SK-N-SH treated with all-trans-retinoic acid at 6 μM for 48 hours (cell line): ENCODE results near the gene CTIF.
A peak's percentile ranks its signal among the peaks of the same experiment; 100 is the strongest.

ENCODE experiments used
- ATAC-seq: fragments of 200-7000 bp; cut with Tn5 transposase; 3 replicates; pipeline ENCODE4 v1.9.1; 2020; ENCODE audit warnings: mild to moderate bottlenecking, moderate library complexity
- ARNTL ChIP-seq: fragments of 450-650 bp; formaldehyde crosslinking; IDR thresholded peaks from 2 replicates; pipeline ENCODE4 v1.5.0; 2020; ENCODE audit warnings: low read depth, mild to moderate bottlenecking, moderate library complexity, borderline replicate concordance
- BACH2 ChIP-seq: fragments of 250-450 bp; sonication (Bioruptor Pico); IDR thresholded peaks from 2 replicates; pipeline ENCODE4 v1.9.0; 2021; ENCODE audit warnings: mild to moderate bottlenecking, borderline replicate concordance
- CREB5 ChIP-seq: fragments of 250-450 bp; sonication (Bioruptor Pico); IDR thresholded peaks from 2 replicates; pipeline ENCODE4 v1.5.1; 2020; ENCODE audit warnings: low read depth, mild to moderate bottlenecking, moderate library complexity
- CSDC2 ChIP-seq: fragments of 250-450 bp; sonication (Bioruptor Pico); IDR thresholded peaks from 2 replicates; pipeline ENCODE4 v1.5.0; 2020; ENCODE audit warnings: mild to moderate bottlenecking, moderate library complexity
- CSRNP3 ChIP-seq: fragments of 250-450 bp; sonication (Bioruptor Pico); IDR thresholded peaks from 2 replicates; pipeline ENCODE4 v1.5.1; 2021; ENCODE audit warnings: mild to moderate bottlenecking, moderate library complexity
- ESRRG ChIP-seq: fragments of 250-450 bp; sonication (Bioruptor Pico); IDR thresholded peaks from 2 replicates; pipeline ENCODE4 v1.6.1; 2021; ENCODE audit warnings: mild to moderate bottlenecking
- GLIS3 ChIP-seq: fragments of 250-450 bp; sonication (Bioruptor Pico); IDR thresholded peaks from 2 replicates; pipeline ENCODE4 v1.5.0; 2020; ENCODE audit warnings: mild to moderate bottlenecking, moderate library complexity
- ISL1 ChIP-seq: fragments of 250-450 bp; sonication (Bioruptor Pico); IDR thresholded peaks from 2 replicates; pipeline ENCODE4 v2.1.2; 2022; ENCODE audit warnings: mild to moderate bottlenecking, moderate library complexity
- OSR1 ChIP-seq: fragments of 250-450 bp; sonication (Bioruptor Pico); IDR thresholded peaks from 2 replicates; pipeline ENCODE4 v1.8.0; 2022; ENCODE audit warnings: moderate library complexity, mild to moderate bottlenecking, inconsistent platforms
- PATZ1 ChIP-seq: fragments of 250-450 bp; sonication (Bioruptor Pico); IDR thresholded peaks from 2 replicates; pipeline ENCODE4 v1.8.0; 2020; ENCODE audit warnings: mild to moderate bottlenecking, moderate library complexity, borderline replicate concordance
- PPARA ChIP-seq: fragments of 250-450 bp; sonication (Bioruptor Pico); IDR thresholded peaks from 2 replicates; pipeline ENCODE4 v1.5.0; 2020; ENCODE audit warnings: mild to moderate bottlenecking, borderline replicate concordance
- SNAI2 ChIP-seq: fragments of 250-450 bp; sonication (Bioruptor Pico); IDR thresholded peaks from 2 replicates; pipeline ENCODE4 v1.5.0; 2020; ENCODE audit warnings: mild to moderate bottlenecking, moderate library complexity
- TCF4 ChIP-seq: fragments of 250-450 bp; sonication (Bioruptor Pico); IDR thresholded peaks from 2 replicates; pipeline ENCODE4 v1.8.0; 2021; ENCODE audit warnings: mild to moderate bottlenecking, moderate library complexity, borderline replicate concordance
- TSHZ2 ChIP-seq: fragments of 250-450 bp; sonication (Bioruptor Pico); IDR thresholded peaks from 2 replicates; pipeline ENCODE4 v1.5.0; 2020; ENCODE audit warnings: mild to moderate bottlenecking, moderate library complexity
- ZC3H10 ChIP-seq: fragments of 250-450 bp; sonication (Bioruptor Pico); IDR thresholded peaks from 2 replicates; pipeline ENCODE4 v1.5.1; 2021; ENCODE audit warnings: mild to moderate bottlenecking, moderate library complexity
- ZFP3 ChIP-seq: fragments of 250-450 bp; sonication (Bioruptor Pico); IDR thresholded peaks from 2 replicates; pipeline ENCODE4 v1.5.0; 2020; ENCODE audit warnings: mild to moderate bottlenecking, moderate library complexity
- ZFP30 ChIP-seq: fragments of 450-650 bp; formaldehyde crosslinking; IDR thresholded peaks from 2 replicates; pipeline ENCODE4 v1.5.0; 2022; ENCODE audit warnings: mild to moderate bottlenecking, moderate library complexity
- ZNF565 ChIP-seq: fragments of 450-650 bp; formaldehyde crosslinking; conservative IDR thresholded peaks from 2 replicates; pipeline ENCODE4 v1.5.0; 2020; ENCODE audit warnings: low read depth, mild to moderate bottlenecking, moderate library complexity
- ZNF70 ChIP-seq: fragments of 450-650 bp; formaldehyde crosslinking; IDR thresholded peaks from 2 replicates; pipeline ENCODE4 v1.5.0; 2020; ENCODE audit warnings: mild to moderate bottlenecking, moderate library complexity
- ZNF8 ChIP-seq: fragments of 450-650 bp; formaldehyde crosslinking; IDR thresholded peaks from 2 replicates; pipeline ENCODE4 v1.5.0; 2020; ENCODE audit warnings: mild to moderate bottlenecking, moderate library complexity

CTIF gene

GRCh38 chr18:48778344-48779011 is 239.6 kb downstream of the CTIF start:
- ATAC-seq = no peak
- TF ChIP-seq CSRNP3 (CRISPR knock-in tag) = no peak
- TF ChIP-seq ZNF8 (CRISPR knock-in tag) = no peak
- no peak for TF ChIP-seq ZFP30
- TF ChIP-seq ARNTL (CRISPR knock-in tag) = no peak
- no peak for TF ChIP-seq PPARA (CRISPR knock-in tag)
- TF ChIP-seq PATZ1 = no peak
- no peak for TF ChIP-seq GLIS3 (CRISPR knock-in tag)
- TF ChIP-seq CSDC2 = no peak
- no peak for TF ChIP-seq ESRRG
- no peak for TF ChIP-seq BACH2 (CRISPR knock-in tag)
- TF ChIP-seq ZNF565 = no peak
- TF ChIP-seq SNAI2 = no peak
- no peak for TF ChIP-seq ZC3H10 (CRISPR knock-in tag)

- TF ChIP-seq SNAI2 (no peak), ZC3H10 (CRISPR knock-in tag) (no peak), GLIS3 (CRISPR knock-in tag) (no peak), OSR1 (no peak), ZNF565 (no peak), TSHZ2 (no peak), ZFP3 (no peak), TCF4 (no peak), PPARA (CRISPR knock-in tag) (no peak), ZFP30 (no peak), ARNTL (CRISPR knock-in tag) (no peak), ZNF8 (CRISPR knock-in tag) (no peak), BACH2 (CRISPR knock-in tag) (no peak), ISL1 (CRISPR knock-in tag) (no peak)
- ATAC-seq = no peak
These were observed 240.6 kb downstream of the CTIF start for GRCh38 chr18:48779462-48779861.

GRCh38 chr18:48780201-48780912 is 241.5 kb downstream of the CTIF start:
- ATAC-seq = peak; percentile 5; the same call in 2 of the 3 replicates
- no peak for TF ChIP-seq ZNF8 (CRISPR knock-in tag)
- TF ChIP-seq TCF4 = no peak
- no peak for TF ChIP-seq PPARA (CRISPR knock-in tag)
- no peak for TF ChIP-seq SNAI2
- TF ChIP-seq CREB5 (CRISPR knock-in tag) = no peak
- TF ChIP-seq CSRNP3 (CRISPR knock-in tag) = no peak
- no peak for TF ChIP-seq ISL1 (CRISPR knock-in tag)
- TF ChIP-seq ZFP30 = no peak
- TF ChIP-seq TSHZ2 = no peak
- TF ChIP-seq ZNF70 (CRISPR knock-in tag) = no peak
- no peak for TF ChIP-seq ARNTL (CRISPR knock-in tag)
- TF ChIP-seq PATZ1 = no peak
